GM12865 (cell line): ENCODE measurements around the gene CLDN15.
"Not testable (repeated sequence)": the region's sequence is repeated elsewhere in the genome, so short reads cannot be mapped to it uniquely, and the experiment has no call there.

Experiments
- DNase-seq: peaks from one replicate; pipeline ENCODE4 v3.0.0; 2010; ENCODE audit warnings: low read depth
- H3K4me3 ChIP-seq: 2 replicates; pipeline ENCODE4 v1.5.1; 2011; ENCODE audit warnings: mild to moderate bottlenecking, low read depth, low read length, control low read depth
- TF ChIP-seq, protein P1 (sequence below): IDR thresholded peaks from 2 replicates; pipeline ENCODE4 v1.5.1; 2011; ENCODE audit warnings: low read length, control low read depth, low read depth, inconsistent platforms; ENCODE audit not compliant: insufficient read depth; ENCODE audit errors: missing control alignments

CLDN15 gene, protein sequence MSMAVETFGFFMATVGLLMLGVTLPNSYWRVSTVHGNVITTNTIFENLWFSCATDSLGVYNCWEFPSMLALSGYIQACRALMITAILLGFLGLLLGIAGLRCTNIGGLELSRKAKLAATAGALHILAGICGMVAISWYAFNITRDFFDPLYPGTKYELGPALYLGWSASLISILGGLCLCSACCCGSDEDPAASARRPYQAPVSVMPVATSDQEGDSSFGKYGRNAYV

DNA sequence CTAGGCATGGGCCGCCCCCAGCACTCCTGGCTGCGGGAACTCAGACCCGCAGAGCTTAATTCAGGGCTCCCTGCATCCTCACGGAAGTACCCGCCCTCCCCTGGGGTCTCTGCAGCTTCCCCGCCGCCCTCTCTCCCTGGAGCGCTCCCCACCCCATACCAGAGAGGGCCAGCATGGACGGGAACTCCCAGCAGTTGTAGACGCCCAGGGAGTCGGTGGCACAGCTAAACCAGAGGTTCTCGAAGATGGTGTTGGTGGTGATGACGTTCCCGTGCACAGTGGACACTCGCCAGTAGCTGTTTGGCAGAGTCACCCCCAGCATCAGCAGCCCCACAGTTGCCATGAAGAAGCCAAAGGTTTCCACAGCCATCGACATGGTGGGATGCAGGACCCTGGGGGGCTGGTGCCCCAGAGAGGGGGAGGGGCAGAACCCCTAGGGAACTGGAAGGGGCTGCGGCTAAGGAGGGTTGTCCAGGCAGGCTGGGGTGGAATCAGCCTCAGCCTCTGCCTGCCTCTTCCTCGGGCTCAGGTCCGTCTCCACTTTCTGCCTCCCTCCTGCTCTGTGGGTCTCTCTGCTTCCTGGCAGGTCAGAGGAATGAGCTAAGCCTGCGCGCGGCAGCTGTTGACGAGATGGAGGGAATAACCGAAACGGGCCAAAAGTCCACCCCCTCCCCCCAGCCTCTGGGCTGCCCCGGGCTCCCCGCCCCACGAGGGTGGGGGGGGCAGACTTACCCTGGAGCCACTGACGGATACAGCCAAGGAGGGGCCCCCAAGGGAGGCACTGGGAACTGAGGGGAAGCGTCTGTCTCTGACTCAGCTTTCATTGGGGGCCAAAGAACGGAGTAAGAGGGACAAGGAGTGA, at the start of gene CLDN15:
TSS of gene CLDN15 (minus strand) at position 597 of the 862 bp plus-strand sequence. CDS start at position 376, 221 bp downstream.
- no peak within 1 kb of the TSS for H3K4me3 ChIP-seq
- TF ChIP-seq, protein P1, sequence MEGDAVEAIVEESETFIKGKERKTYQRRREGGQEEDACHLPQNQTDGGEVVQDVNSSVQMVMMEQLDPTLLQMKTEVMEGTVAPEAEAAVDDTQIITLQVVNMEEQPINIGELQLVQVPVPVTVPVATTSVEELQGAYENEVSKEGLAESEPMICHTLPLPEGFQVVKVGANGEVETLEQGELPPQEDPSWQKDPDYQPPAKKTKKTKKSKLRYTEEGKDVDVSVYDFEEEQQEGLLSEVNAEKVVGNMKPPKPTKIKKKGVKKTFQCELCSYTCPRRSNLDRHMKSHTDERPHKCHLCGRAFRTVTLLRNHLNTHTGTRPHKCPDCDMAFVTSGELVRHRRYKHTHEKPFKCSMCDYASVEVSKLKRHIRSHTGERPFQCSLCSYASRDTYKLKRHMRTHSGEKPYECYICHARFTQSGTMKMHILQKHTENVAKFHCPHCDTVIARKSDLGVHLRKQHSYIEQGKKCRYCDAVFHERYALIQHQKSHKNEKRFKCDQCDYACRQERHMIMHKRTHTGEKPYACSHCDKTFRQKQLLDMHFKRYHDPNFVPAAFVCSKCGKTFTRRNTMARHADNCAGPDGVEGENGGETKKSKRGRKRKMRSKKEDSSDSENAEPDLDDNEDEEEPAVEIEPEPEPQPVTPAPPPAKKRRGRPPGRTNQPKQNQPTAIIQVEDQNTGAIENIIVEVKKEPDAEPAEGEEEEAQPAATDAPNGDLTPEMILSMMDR, result no peak
- no peak for DNase-seq

DNA sequence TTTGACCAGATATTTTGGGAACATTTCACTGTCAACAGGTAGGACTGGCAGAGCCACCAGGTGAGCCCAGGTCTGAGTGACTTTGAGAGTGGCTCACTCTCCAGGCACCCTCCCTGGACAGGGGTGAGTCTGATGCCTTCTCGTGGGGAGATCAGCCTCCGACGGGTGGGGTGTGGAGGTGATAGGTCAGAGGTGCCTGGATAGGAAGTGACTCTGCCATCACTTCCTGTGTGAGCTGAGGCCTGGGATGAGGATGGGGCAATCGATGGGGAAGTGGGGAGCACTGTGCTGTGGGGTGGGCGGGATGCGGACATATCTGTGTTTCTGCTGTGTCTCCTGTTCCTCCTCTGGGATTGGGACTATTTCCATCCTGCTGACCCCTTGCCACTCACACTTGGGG, 49.4 kb upstream of the CLDN15 start:
- H3K4me3 ChIP-seq, result no peak overlapping the region
- DNase-seq, result no peak
- TF ChIP-seq, protein P1, result no peak

DNA sequence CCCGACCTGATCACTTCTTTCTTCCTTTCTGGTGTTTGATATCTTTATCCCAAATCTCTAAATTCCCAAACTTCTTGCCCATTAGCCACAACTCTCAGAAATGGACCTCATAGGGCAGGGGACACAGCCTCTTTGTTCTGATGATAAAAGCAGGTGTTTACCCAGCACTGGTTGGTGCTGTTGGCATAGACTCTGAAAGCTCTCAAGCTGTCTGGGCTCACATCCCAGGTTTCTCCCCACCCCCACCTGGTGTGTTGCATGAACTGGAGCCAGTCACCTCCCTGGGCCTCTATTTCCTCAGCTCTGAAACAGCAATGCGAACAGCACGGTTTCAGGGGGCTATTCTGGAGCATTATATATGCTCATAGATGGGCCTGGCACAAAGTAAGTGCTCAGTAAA, 48.3 kb upstream of the CLDN15 start:
- DNase-seq, H3K4me3 ChIP-seq: not testable (repeated sequence)

DNA sequence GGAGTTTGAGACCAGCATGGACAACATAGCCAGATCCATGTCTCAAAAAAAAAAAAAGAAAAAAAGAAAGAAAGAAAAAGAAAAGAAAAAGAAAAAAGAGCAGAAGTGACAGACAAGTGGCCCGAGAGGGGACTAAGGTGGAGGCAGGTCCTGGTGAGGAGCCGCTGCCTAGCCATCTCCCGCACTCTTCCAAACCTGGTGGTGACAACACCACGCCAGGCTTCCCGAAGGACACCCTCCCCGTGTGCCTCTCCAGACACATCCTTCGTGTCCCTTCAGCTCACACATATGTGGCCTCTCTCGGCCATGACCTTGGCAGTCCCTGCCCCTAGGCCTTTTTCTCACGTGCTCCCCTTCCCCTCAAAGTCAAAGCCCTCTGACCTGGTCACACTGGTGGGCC, 47.6 kb upstream of the CLDN15 start:
- TF ChIP-seq, protein P1, result no peak
- DNase-seq, result no peak
- H3K4me3 ChIP-seq, result no peak overlapping the region

DNA sequence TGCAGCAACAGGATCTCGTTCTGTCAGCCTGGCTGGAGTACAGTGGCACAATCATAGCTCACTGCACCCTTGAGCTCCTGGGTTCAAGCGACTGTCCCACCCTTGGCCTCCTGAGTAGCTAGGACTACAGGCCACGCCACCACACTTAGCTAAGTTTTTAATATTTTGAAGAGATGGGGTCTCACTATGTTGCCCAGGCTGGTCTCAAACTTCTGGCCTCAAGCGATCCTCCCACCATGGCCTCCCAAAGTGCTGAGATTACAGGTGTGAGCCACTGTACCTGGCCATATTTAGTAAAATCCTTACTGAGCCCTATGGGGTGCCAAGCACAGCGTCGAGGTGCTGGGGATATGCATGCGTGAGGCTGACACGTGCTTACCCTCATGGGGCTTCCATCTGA, 43.3 kb upstream of the CLDN15 start:
- not testable (repeated sequence) for H3K4me3 ChIP-seq, DNase-seq

DNA sequence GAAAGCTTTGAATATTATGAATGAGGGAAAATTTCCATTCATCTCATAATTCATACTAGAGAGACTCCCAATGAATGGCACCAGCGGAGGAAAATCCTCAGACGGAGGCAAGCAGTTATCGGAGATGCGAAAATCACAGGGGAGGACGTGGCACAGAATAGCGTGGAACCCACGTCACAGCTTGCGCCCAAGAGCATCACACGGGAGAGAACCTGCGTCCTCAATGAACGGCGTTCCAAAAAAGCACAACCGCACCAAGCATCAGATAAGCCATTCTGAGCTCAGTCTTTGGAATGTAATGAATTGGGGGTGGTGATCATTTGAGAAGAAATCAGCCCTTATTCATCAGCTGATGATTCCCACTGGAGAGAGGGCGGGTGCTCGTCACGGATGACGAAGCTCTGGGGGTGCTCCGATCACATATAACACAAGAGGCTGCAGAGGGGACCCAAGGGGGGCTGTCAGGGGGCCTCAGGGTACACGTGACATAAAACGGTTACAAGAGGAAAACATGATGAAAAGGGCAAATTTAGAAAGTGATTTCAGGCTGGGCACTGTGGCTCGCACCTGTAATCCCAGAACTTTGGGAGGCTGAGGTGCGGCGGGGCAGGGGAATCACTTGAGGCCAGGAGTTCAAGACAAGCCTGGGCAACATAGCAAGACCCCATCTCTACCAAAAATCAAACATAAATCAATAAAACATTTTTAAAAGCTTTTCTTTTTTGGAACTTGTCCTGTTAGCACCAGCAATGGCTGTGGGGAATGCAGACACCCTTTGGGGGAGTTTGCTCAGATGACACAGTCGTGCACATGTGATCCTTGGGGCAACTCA, 41.1 kb upstream of the CLDN15 start:
- no peak overlapping the region for H3K4me3 ChIP-seq
- TF ChIP-seq, protein P1, result no peak
- DNase-seq, result no peak

DNA sequence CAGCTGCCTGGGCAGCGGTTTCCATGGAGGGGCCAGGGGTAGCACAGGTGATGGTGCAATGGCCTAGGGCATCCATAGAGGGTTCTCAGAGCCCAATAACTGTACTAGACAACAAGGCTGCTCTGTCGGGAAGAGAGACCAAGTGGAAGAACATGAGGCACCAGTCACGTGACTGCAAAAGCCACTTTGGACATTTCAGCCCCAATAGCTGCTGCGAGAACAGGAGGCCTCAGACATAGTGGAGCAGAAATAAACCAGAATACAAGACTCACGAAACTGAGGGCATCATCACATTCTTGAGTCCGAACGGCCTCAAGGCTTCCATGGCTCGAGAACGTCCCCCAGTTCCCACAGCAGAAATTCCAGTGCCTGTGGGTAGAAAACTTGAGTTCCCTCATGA, 39.6 kb upstream of the CLDN15 start:
- H3K4me3 ChIP-seq, result no peak overlapping the region
- TF ChIP-seq, protein P1, result no peak
- no peak for DNase-seq
